Sigmoid colon (tissue), 7 donors: ENCODE results near the gene SNTB2. TPM values are rescaled to one million over a fixed set of nuclear protein-coding genes. Genes with fewer than 3 reads are reported as not detected.
A peak's percentile ranks its signal among the peaks of the same experiment; 100 is the strongest.

Source experiments
- DNase-seq: peaks from one replicate; pipeline ENCODE4 v3.0.0-alpha.2; 2019
- H3K27ac ChIP-seq, 4 donors: fragments of 200-600 bp; sonication (generic); one replicate each; pipeline ENCODE4 v1.5.1; 2016 to 2019; ENCODE audit warnings: mild to moderate bottlenecking in 1 of 4
- H3K27me3 ChIP-seq, 3 donors: fragments of 200-600 bp; sonication (generic); one replicate each; pipeline ENCODE4 v1.5.1; 2019; ENCODE audit warnings: mild to moderate bottlenecking in 1 of 3
- H3K36me3 ChIP-seq, 4 donors: fragments of 200-600 bp; sonication (generic); one replicate each; pipeline ENCODE4 v1.5.1; 2016 to 2019
- H3K4me1 ChIP-seq, 4 donors: fragments of 200-600 bp; sonication (generic); one replicate each; pipeline ENCODE4 v1.5.1; 2017 to 2019
- H3K4me3 ChIP-seq, 4 donors: fragments of 200-600 bp; sonication (generic); one replicate each; pipeline ENCODE4 v1.5.1; 2017 to 2019; ENCODE audit warnings: mild to moderate bottlenecking in 2 of 4, moderate library complexity in 1 of 4
- H3K9me3 ChIP-seq, 4 donors: fragments of 200-600 bp in 3 of 4; sonication (generic) in 3 of 4; one replicate each; pipeline versions ENCODE4 v1.5.1 to v1.6.1; 2013 to 2019
- CTCF ChIP-seq, 4 experiments: fragments of 450-650 bp in 3 of 4; fragments of 200-600 bp in 1 of 4; IDR thresholded peaks; one replicate each; pipeline ENCODE4 v1.5.1; 2016 to 2019; ENCODE audit warnings: antibody characterized with exemption in 4 of 4, mild to moderate bottlenecking in 3 of 4, moderate library complexity in 2 of 4
- EP300 ChIP-seq, 4 donors: sonication (generic); formaldehyde crosslinking; IDR thresholded peaks; one replicate each; pipeline ENCODE4 v1.6.1; 2017; ENCODE audit warnings: antibody characterized with exemption in 4 of 4
- POLR2A ChIP-seq, 2 donors: fragments of 450-650 bp; IDR thresholded peaks; one replicate each; pipeline ENCODE4 v1.6.1; 2016; ENCODE audit warnings: antibody characterized with exemption in 2 of 2, mild to moderate bottlenecking in 2 of 2, moderate library complexity in 2 of 2
- POLR2AphosphoS5 ChIP-seq, 4 donors: sonication (generic); formaldehyde crosslinking; IDR thresholded peaks; one replicate each; pipeline ENCODE4 v1.6.1; 2017; ENCODE audit warnings: antibody characterized with exemption in 4 of 4
- WGBS, 2 donors: extraction: QIAGEN DNeasy Blood & Tissue Kit; methylation state at CpG; one replicate each; pipeline ENCODE4 v1.1.7; 2013; 5-methylcytosine and 5-hydroxymethylcytosine counted together
- intact Hi-C: fragments of 100-400 bp; cut with DNase I; formaldehyde crosslinking; loops from one replicate; pipeline ENCODE4 v1.15.1; 2023
- polyA plus RNA-seq, 3 donors: library from polyadenylated mRNA; stranded (reverse); fragments of 200-250 nt; gene quantifications; one replicate each; pipeline ENCODE4 v1.2.3, GENCODE V29; 2013
- total RNA-seq, 4 donors: library from RNA; depleted of rRNA; stranded (reverse); fragments of >200 nt; gene quantifications; one replicate each; pipeline ENCODE4 v1.1.0, GENCODE V29; 2016
- donor health status: healthy with polysubstance abuse.
- donor health status: Bipolar disorder and iron deficiency.
- donor health status: healthy.

The SNTB2 gene
- total and polyA plus RNA-seq, 7 donors, result 4.2 to 38.2 (median 23.2) TPM

GRCh38 chr16:69324013-69324531 lies 137.1 kb downstream of the SNTB2 start:
- H3K4me3 ChIP-seq, result no peak overlapping the region
- peaks cover 0 to 36% (median 33%) of the 10 kb centered on the region in 4 donors for H3K4me1 ChIP-seq
- no peaks in the 10 kb centered on the region for H3K27me3 ChIP-seq
- no peak for DNase-seq
- H3K27ac ChIP-seq, result no peak overlapping the region
- H3K36me3 ChIP-seq, result peaks cover 42 to 77% (median 57%) of the 10 kb centered on the region in 4 donors
- H3K9me3 ChIP-seq, result no peaks in the 10 kb centered on the region
- TF ChIP-seq EP300 (IDR thresholded peaks at IDR 0.05) (no peak), POLR2A (IDR thresholded peaks at IDR 0.05) (no peak), POLR2AphosphoS5 (IDR thresholded peaks at IDR 0.05) (no peak)
- 68 to 84% methylated on average over 8 of the region's 8 CpGs for WGBS, 2 donors
- intact Hi-C loops, result no loop called here

- WGBS, 2 donors, result 69 to 82% methylated on average over 10 of the region's 10 CpGs
These were observed 137.8 kb downstream of the SNTB2 start for GRCh38 chr16:69324585-69325253.

GRCh38 chr16:69325784-69326171 lies 138.8 kb downstream of the SNTB2 start:
- Histone ChIP-seq H3K9me3 (no peaks in the 10 kb centered on the region), H3K27me3 (no peaks in the 10 kb centered on the region), H3K27ac (no peak overlapping the region), H3K4me3 (no peak overlapping the region), H3K4me1 (peaks cover 0 to 47% (median 41%) of the 10 kb centered on the region in 4 donors), H3K36me3 (peaks cover 25 to 60% (median 40%) of the 10 kb centered on the region in 4 donors)
- TF ChIP-seq POLR2A (IDR thresholded peaks at IDR 0.05) (no peak), CTCF (IDR thresholded peaks at IDR 0.05) (no peak), POLR2AphosphoS5 (IDR thresholded peaks at IDR 0.05) (no peak), EP300 (IDR thresholded peaks at IDR 0.05) (no peak)
- no peak for DNase-seq
- intact Hi-C loops, result no loop called here
- WGBS, 2 donors, result 83 to 89% methylated on average over 6 of the region's 6 CpGs

More at GRCh38 chr16:69324585-69325253, 137.8 kb downstream of the SNTB2 start:
- Histone ChIP-seq H3K9me3 (no peaks in the 10 kb centered on the region), H3K27me3 (no peaks in the 10 kb centered on the region), H3K36me3 (peaks cover 35 to 71% (median 51%) of the 10 kb centered on the region in 4 donors), H3K4me3 (no peak overlapping the region), H3K4me1 (peaks cover 0 to 43% (median 39%) of the 10 kb centered on the region in 4 donors), H3K27ac (no peak overlapping the region)
- no peak for DNase-seq
- intact Hi-C loops, result no loop called here
- no peak for TF ChIP-seq POLR2AphosphoS5 (IDR thresholded peaks at IDR 0.05)

GRCh38 chr16:69326172-69326873 lies 139.4 kb downstream of the SNTB2 start:
- intact Hi-C loops, result no loop called here
- WGBS, 2 donors, result 19 to 58% methylated on average over 7 of the region's 7 CpGs
- Histone ChIP-seq H3K27ac (no peak overlapping the region), H3K27me3 (no peaks in the 10 kb centered on the region), H3K36me3 (peaks cover 19 to 55% (median 35%) of the 10 kb centered on the region in 4 donors), H3K4me3 (no peak overlapping the region), H3K4me1 (peaks cover 0 to 53% (median 46%) of the 10 kb centered on the region in 4 donors), H3K9me3 (no peaks in the 10 kb centered on the region)
- no peak for DNase-seq
- TF ChIP-seq POLR2A (IDR thresholded peaks at IDR 0.05) (no peak), EP300 (IDR thresholded peaks at IDR 0.05) (no peak), POLR2AphosphoS5 (IDR thresholded peaks at IDR 0.05) (peak in 1 of 4 donors; percentile 14)

GRCh38 chr16:69327585-69328310 lies 140.8 kb downstream of the SNTB2 start:
- Histone ChIP-seq H3K27ac (peak overlapping the region in 1 of 4 donors; percentile 0), H3K36me3 (peaks cover 5 to 53% (median 25%) of the 10 kb centered on the region in 4 donors), H3K4me1 (peaks cover 0 to 60% (median 51%) of the 10 kb centered on the region in 4 donors), H3K9me3 (no peaks in the 10 kb centered on the region), H3K27me3 (no peaks in the 10 kb centered on the region), H3K4me3 (no peak overlapping the region)
- TF ChIP-seq CTCF (IDR thresholded peaks at IDR 0.05), result no peak
- no peak for TF ChIP-seq EP300 (IDR thresholded peaks at IDR 0.05)
- no peak for TF ChIP-seq POLR2AphosphoS5 (IDR thresholded peaks at IDR 0.05)
- no peak for TF ChIP-seq POLR2A (IDR thresholded peaks at IDR 0.05)
- 69 to 88% methylated on average over 14 of the region's 14 CpGs for WGBS, 2 donors
- peak; percentile 28 for DNase-seq
- intact Hi-C loops, result no loop called here
